8988T (cell line): ENCODE results near the gene CHL1.

ENCODE experiments used
- DNase-seq: peaks from one replicate; pipeline ENCODE4 v3.0.0; 2011

CHL1 gene

GRCh38 chr3:196311-197148 lies at the start of gene CHL1:
CHL1 (plus strand) TSS chr3:196763; CDS start chr3:319777, 123,014 bp downstream.
- no peak for DNase-seq

DNA sequence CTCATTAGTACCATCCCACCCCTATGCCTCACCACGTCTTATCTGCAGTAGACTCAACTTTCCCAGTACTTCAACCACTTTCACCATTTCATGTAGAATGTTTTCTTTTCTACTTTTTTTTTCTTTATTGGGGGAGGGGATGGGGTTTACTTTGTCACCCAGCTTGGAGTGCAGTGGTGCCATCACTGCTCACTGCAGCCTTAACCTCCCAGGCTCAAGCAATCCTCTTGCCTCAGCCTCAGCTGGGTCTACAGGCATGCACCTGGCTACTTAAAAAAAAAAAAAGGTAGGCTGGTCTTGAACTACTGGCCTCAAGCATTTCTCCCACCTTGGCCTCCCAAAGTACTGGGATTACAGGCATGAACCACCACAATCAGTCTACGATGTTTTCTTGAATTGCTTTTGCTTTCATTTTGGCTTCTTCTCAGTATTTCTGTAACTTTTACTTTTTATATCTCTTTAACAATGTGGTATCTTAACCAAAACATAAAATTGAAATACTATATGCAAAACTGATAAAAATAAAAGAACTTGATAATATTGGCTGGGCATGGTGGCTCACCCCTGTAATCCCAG lies 44.9 kb upstream of the CHL1 start:
- no peak for DNase-seq

- no peak for DNase-seq
Measured at GRCh38 chr3:159974-160373, 36.6 kb upstream of the CHL1 start.

- no peak for DNase-seq
Measured at GRCh38 chr3:166071-166470, 30.5 kb upstream of the CHL1 start.

- no peak for DNase-seq
Measured at GRCh38 chr3:166799-167198, 29.8 kb upstream of the CHL1 start.

- no peak for DNase-seq
Measured at GRCh38 chr3:173886-174285, 22.7 kb upstream of the CHL1 start.

GRCh38 chr3:184976-185375 lies 11.6 kb upstream of the CHL1 start:
- DNase-seq, result no peak

DNA sequence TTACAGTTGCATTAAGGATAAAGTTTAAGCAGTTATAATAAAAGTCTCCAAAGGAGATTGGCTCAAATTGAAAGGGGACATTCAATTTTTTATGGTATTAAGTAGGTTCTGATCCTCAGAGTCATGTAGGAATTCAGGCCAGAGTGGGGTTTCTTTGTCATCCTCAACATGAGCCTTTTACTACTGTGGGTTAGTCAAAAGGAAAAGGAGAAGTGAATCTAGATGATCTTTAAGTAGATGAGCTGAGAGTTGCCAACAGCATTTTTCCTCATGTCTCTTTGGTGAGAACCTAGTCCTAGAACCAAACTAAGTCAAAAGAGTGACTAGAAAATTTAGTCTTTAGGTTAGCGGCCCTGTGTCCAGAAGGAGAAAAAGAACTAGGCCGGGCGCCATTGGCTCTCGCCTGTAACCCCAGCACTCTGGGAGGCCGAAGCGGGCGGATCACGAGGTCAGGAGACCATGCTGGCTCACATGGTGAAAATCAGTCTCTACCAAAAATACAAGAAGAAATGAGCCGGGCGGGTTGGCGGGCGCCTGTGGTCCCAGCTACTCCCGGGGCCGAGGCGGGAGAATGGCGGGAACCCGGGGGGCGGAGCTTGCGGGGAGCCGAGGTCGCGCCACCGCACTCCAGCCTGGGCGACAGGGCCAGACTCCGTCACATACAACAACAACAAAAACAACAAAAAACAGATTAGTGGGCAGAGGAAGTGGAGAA lies 4.2 kb upstream of the CHL1 start:
- DNase-seq, result no peak

GRCh38 chr3:194001-194400 lies 2.6 kb upstream of the CHL1 start:
- no peak for DNase-seq

DNA sequence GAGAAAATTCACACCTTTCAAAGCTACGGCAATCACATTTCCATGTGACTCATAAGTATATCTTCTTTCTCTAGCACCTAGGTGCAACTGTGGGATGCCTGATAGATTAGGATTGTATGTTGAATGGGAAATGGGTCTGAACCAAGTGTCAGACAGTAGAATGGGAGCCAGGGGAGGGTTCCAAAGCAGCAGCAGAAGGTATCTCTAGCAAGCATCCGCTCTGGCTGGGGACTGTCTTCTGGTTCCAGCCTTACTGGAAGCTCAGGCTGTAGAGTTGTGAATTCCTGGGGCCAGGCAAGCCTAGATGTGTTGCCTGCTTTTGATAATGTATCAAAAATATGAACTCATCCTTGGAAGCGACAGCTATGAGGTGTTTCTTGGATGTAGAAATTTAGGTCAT lies 2.1 kb upstream of the CHL1 start:
- no peak for DNase-seq

DNA sequence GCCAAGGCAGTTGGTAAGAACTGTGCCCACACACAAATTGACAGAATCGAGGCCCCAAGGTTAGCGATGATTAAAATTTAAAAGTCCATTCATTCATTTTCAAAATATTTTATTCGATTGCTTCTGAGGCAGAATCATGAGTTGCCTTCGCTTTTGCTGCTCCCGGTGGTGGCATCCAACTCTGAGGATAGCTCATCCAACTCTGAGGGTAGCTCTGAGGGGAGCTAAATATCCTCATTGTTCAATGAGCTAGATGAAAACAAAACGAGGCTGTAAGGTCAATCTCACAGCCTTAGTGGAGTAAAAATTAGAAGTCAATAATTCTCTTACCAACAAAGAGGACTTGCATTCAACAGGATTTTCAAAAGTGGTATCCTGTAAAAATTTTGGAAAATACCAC lies 897 bp upstream of the CHL1 start:
- DNase-seq, result no peak

DNA sequence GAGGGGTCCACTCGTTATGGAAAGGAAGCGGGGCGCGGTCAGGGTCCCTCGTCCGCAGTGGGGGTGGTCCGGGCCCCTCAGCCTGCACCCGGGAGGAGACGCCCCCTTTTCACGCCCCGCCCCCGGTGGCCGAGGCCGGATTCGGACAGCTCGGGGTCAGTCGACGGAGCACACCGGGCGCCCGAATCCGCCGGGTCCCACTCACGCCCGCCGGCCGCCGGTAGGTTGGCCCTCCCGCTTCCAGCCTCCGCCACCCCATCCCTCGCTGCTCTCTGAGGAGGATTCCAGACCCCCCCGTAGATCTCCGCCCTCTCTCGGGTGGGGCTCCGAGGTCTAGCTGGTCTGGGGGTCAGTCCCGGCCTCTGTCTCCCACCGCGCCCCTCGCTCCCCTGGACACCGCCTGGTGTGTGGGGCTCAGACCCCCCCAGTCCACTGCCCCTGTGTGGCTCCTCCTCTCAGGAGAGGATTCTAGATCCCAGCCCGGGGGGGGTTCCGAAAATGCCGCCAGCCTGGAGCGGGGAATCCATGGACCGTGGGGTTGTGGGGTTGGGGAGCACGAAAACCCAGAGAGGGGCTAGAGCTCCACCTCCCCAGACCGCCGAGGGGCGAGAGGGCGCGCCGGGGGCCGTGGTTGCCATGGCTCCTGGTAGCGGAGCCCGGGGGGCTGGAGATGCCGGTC lies 725 bp downstream of the CHL1 start:
- DNase-seq, result no peak

DNA sequence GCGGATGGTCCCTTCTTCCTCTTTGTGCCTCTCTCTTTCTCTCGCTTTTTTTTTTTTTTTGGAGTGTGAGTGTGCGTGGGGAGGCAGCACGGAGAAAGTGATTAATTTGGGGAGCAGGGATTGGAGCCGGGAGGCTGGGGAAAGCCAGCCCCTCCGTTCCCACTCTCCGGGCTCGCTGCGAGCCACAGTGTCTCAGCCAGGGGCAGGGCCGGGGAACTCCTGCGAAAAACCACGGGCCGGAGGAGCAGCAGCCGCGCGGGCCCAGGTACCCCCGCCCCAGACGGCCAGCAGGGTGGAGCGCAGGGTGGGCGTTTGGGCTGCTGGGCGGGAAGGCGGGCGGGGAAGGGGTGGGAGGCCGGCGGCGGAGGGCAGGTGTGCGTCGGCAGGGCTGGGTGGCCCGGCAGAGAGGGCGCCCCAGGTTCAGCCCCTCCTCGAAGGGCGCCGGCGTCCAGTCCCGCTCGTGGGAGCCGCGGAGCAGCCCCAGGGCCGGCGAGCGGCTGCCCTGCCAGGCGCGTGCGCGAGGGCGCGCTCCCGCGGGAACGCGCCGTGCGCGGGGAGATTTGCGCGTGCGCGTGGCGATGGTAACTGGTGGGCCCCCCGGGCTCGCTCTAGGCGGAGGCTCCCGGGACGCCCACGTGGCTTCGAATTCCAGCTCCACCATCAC lies 1.4 kb downstream of the CHL1 start:
- no peak for DNase-seq

- DNase-seq, result no peak
Measured at GRCh38 chr3:199835-200234, 3.3 kb downstream of the CHL1 start.

DNA sequence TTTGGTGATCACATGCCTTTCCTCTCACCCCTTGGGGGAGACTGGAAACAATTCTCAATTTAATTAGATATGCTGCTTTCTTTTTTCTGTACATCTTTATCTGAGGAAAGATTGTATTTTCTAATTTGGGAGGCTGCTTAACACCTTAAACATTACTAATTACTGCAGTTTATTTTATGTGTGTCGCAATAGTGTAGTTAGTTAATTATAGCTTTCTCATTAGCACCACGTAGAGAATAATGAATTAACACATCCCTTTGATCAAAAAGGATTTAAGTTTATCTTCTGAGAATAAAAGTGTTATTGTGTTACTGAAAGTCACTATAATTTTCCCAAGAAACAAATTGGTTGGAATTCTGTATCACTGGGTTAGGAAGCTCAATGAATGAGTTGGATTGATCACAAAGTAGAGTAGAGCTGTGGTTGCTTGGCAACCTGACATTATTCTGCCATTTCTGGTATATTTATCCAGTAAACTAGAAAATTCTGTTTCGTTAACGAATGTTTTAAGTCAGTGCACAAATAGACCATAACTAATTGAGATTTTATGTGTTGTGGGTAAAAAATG lies 4.3 kb downstream of the CHL1 start:
- no peak for DNase-seq

GRCh38 chr3:204102-204501 lies 7.5 kb downstream of the CHL1 start:
- DNase-seq, result no peak

GRCh38 chr3:207973-208372 lies 11.4 kb downstream of the CHL1 start:
- DNase-seq, result no peak

- no peak for DNase-seq
Measured at GRCh38 chr3:210669-211068, 14.1 kb downstream of the CHL1 start.

GRCh38 chr3:212432-212831 lies 15.9 kb downstream of the CHL1 start:
- DNase-seq, result no peak

DNA sequence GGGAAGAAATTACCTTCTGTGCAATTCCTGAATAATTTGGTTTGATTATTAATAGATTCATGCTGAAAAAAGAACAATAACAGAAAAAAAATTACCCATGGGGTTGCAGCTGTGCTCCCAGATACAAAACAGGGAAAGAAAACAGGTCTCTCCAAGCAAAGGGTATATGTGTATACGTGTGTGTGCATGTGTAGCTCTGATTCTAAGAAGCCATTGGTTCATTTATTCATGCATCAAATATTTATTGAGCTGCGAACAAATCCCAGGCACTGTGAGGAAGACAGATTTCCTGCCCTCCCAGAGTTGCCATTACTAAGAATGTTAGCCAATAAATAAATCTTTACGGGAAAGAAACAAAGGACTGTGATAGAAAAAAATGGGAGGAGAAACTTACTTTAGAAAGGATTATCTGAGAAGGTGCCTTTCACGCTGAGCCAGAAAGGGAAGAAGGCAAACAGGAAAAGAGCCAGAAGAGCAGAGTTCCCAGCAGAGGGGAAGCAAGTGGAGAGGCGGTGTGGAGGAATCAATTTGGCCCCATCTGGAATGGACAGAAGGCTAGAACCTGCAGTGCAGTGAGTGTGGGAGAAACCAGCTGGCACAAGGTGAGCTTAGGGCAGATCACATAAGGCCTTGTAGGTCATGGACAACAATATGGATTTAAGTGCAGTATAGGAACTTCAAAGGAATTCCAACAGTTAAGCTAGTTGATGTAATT lies 20.7 kb downstream of the CHL1 start:
- DNase-seq, result no peak

DNA sequence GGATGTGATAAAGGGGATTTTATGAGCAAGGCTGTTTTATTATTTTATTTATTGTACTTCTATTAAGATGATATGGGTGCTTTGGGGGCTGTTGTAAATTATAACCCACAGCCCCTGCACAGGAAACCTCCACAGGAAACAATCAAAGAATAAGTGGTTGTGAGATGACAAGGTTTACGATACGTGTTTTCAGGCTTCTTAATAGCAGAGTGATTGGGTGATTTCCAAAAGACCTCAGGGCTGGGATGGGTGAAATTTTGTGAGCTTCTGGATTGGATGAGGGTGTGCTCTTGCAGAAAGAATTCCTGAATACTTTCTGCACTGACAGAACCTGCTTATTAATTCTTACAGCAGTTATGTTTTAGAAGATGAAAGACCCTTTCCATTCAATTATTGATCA lies 21.4 kb downstream of the CHL1 start:
- DNase-seq, result no peak
